GM12892 (cell line): ENCODE data around the gene SLC9A1.

Experiments used
- POLR2A ChIP-seq: IDR thresholded peaks from 2 replicates; pipeline ENCODE4 v1.6.1; 2011; ENCODE audit warnings: low read depth, low read length, control low read depth
- POLR2AphosphoS5 ChIP-seq: IDR thresholded peaks from 2 replicates; pipeline ENCODE4 v1.6.1; 2011; ENCODE audit warnings: low read depth, low read length, control low read depth

- no peak for TF ChIP-seq POLR2AphosphoS5
- TF ChIP-seq POLR2A = no peak
Observed at GRCh38 chr1:27098431-27099134, 56.3 kb downstream of the SLC9A1 start.
